ENCODE results near the gene SLC30A2. TPM values are rescaled to one million over a fixed set of nuclear protein-coding genes. Genes with fewer than 3 reads are reported as not detected.

SLC30A2 gene
- total RNA-seq, result under 0.01 and 0.07 TPM in 2 replicates

GRCh38 chr1:26045722-26046245 is at the start of gene SLC30A2:
SLC30A2 (minus strand) TSS chr1:26046118; CDS start chr1:26045896, 222 bp downstream.

GRCh38 chr1:26067432-26067911 is 21.6 kb upstream of the SLC30A2 start, which contains the start of gene TRIM63:
TRIM63 (minus strand) TSS chr1:26067630; CDS start chr1:26067494, 136 bp downstream.

GRCh38 chr1:26021647-26022403 is 24.1 kb downstream of the SLC30A2 start, which contains the start of gene EXTL1:
EXTL1 (plus strand) TSS chr1:26021775; CDS start chr1:26022647, 872 bp downstream.

GRCh38 chr1:25997828-25998761 is 47.8 kb downstream of the SLC30A2 start, which contains the start of gene PAFAH2:
PAFAH2 (minus strand) TSS chr1:25998063; CDS start chr1:25990816, 7,247 bp downstream.

Other genes with a start within 250 kb of the SLC30A2 start
- 6.8 and 38.2 TPM in 2 replicates for gene SELENON, start 245.9 kb downstream of the SLC30A2 start, total RNA-seq
- gene MTFR1L, start 226.2 kb downstream of the SLC30A2 start, total RNA-seq, result 29.4 and 31.2 TPM in 2 replicates
- gene AUNIP, start 186.7 kb downstream of the SLC30A2 start, total RNA-seq, result 1.4 and 4.8 TPM in 2 replicates
- 13.3 and 16.1 TPM in 2 replicates for gene PAQR7, start 170.4 kb downstream of the SLC30A2 start, total RNA-seq
- 24.9 and 44.0 TPM in 2 replicates for gene STMN1, start 139.7 kb downstream of the SLC30A2 start, total RNA-seq
- 16.4 and 29.3 TPM in 2 replicates for gene PAFAH2, start 48.1 kb downstream of the SLC30A2 start, total RNA-seq
- gene EXTL1, start 24.3 kb downstream of the SLC30A2 start, total RNA-seq, result under 0.01 TPM in 1 of 2 replicates, not detected in the other
- 0.07 and 0.68 TPM in 2 replicates for gene TRIM63, start 21.5 kb upstream of the SLC30A2 start, total RNA-seq
- 9.0 and 9.2 TPM in 2 replicates for gene PDIK1L, start 65.7 kb upstream of the SLC30A2 start, total RNA-seq
- gene FAM110D, start 113.0 kb upstream of the SLC30A2 start, total RNA-seq, result not detected in 2 replicates
- not detected in 2 replicates for gene C1orf232, start 122.8 kb upstream of the SLC30A2 start, total RNA-seq
- 31.9 and 105 TPM in 2 replicates for gene ZNF593, start 123.8 kb upstream of the SLC30A2 start, total RNA-seq
- gene ZNF593OS, start 125.7 kb upstream of the SLC30A2 start, total RNA-seq, result not detected in 2 replicates
- 12.3 and 19.6 TPM in 2 replicates for gene CNKSR1, start 131.4 kb upstream of the SLC30A2 start, total RNA-seq
- not detected in 2 replicates for gene CATSPER4, start 144.5 kb upstream of the SLC30A2 start, total RNA-seq
- 14.0 and 16.4 TPM in 2 replicates for gene CEP85, start 188.1 kb upstream of the SLC30A2 start, total RNA-seq
- 26.0 and 26.5 TPM in 2 replicates for gene SH3BGRL3, start 234.0 kb upstream of the SLC30A2 start, total RNA-seq